ENCODE measurements around the gene ANXA2. TPM values are rescaled to one million over a fixed set of nuclear protein-coding genes. Genes with fewer than 3 reads are reported as not detected.

Gene ANXA2
- total and polyA plus RNA-seq, 2 donors (not counting 1 experiment from before 2014, with no cell fraction given) = 116 to 133 TPM

DNA sequence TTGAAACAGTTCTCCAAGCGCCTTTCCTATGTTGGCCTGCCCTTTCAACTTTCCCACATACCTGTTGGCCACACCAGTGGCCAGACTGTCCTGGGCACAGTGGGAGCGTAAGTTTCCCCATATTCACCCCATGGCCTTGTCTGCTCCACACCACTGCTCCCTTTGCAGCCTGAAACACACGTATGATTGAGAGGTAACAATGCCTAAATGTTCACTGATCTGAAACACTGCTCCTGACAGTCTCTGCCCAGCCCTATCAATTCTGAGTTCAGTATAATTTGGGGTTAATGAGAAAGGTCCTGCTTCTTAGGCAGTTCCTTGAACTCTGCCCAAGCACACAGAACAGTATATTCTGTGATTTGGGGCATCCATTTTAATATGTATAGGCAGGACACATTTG, 52.2 kb downstream of the ANXA2 start:
- H3K4me3 ChIP-seq (ENCODE audit: control extremely low read depth in 1 of 5, extremely low read depth in 1 of 5, insufficient read depth in 1 of 5, low read depth in 2 of 5, low read length in 4 of 5) = no peak overlapping the region
- intact Hi-C loops (cut with micrococcal nuclease) = no loop called here
- TF ChIP-seq, protein P1, sequence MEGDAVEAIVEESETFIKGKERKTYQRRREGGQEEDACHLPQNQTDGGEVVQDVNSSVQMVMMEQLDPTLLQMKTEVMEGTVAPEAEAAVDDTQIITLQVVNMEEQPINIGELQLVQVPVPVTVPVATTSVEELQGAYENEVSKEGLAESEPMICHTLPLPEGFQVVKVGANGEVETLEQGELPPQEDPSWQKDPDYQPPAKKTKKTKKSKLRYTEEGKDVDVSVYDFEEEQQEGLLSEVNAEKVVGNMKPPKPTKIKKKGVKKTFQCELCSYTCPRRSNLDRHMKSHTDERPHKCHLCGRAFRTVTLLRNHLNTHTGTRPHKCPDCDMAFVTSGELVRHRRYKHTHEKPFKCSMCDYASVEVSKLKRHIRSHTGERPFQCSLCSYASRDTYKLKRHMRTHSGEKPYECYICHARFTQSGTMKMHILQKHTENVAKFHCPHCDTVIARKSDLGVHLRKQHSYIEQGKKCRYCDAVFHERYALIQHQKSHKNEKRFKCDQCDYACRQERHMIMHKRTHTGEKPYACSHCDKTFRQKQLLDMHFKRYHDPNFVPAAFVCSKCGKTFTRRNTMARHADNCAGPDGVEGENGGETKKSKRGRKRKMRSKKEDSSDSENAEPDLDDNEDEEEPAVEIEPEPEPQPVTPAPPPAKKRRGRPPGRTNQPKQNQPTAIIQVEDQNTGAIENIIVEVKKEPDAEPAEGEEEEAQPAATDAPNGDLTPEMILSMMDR (IDR thresholded peaks at IDR 0.05) = no peak
- no peak for TF ChIP-seq EZH2 (IDR thresholded peaks at IDR 0.05; ENCODE audit: borderline replicate concordance, insufficient read depth, low read depth, low read length, poor library complexity, severe bottlenecking)
- no peaks in the 10 kb centered on the region for H3K27me3 Mint-ChIP-seq
- ChIA-PET CTCF (no interaction called here), POLR2A (no interaction called here)
- H3K27me3 ChIP-seq (replicated peaks in 1 of 4; ENCODE audit: control extremely low read depth in 1 of 4, control insufficient read depth in 3 of 4, insufficient read depth in 4 of 4, low read length in 3 of 4) = no peaks in the 10 kb centered on the region
- H3K27ac Mint-ChIP-seq = no peak overlapping the region
- no peaks in the 10 kb centered on the region for H3K9me3 Mint-ChIP-seq (ENCODE audit: insufficient read depth)
- peaks cover 4 to 29% of the 10 kb centered on the region in 2 experiments for H3K36me3 ChIP-seq (replicated peaks in 1 of 2; ENCODE audit: control extremely low read depth in 1 of 2, control insufficient read depth in 1 of 2, extremely low read depth in 1 of 2, insufficient read depth in 2 of 2, low read length in 1 of 2)
- no peak overlapping the region for H3K27ac ChIP-seq (ENCODE audit: low read length in 2 of 2)
- no peak overlapping the region for H3K9ac ChIP-seq (ENCODE audit: low read length)
- no peaks in the 10 kb centered on the region for H4K20me1 ChIP-seq (ENCODE audit: control insufficient read depth, insufficient read depth, low read length, poor library complexity, severe bottlenecking)
- 100% methylated on average over 1 of the region's 3 CpGs for WGBS (ENCODE audit: insufficient coverage)
- ATAC-seq (ENCODE audit: low read depth) = no peak
- no peaks in the 10 kb centered on the region for H3K79me2 ChIP-seq (ENCODE audit: control insufficient read depth, insufficient read depth, low read length)
- H3K4me1 Mint-ChIP-seq = no peaks in the 10 kb centered on the region
- H2AFZ ChIP-seq (ENCODE audit: insufficient read depth, low read depth, low read length, poor library complexity, severe bottlenecking) = no peak overlapping the region
- H3K4me1 ChIP-seq (ENCODE audit: control insufficient read depth in 2 of 2, insufficient read depth in 2 of 2, low read length in 2 of 2) = no peaks in the 10 kb centered on the region
- H3K4me3 Mint-ChIP-seq = no peak overlapping the region
- H3K9me3 ChIP-seq (ENCODE audit: control extremely low read depth in 1 of 3, control insufficient read depth in 2 of 3, insufficient read depth in 1 of 3, low read length in 2 of 3) = no peaks in the 10 kb centered on the region
- no peak overlapping the region for H3K4me2 ChIP-seq (replicated peaks; ENCODE audit: low read depth, low read length, poor library complexity, severe bottlenecking)
- DNase-seq = no peak

DNA sequence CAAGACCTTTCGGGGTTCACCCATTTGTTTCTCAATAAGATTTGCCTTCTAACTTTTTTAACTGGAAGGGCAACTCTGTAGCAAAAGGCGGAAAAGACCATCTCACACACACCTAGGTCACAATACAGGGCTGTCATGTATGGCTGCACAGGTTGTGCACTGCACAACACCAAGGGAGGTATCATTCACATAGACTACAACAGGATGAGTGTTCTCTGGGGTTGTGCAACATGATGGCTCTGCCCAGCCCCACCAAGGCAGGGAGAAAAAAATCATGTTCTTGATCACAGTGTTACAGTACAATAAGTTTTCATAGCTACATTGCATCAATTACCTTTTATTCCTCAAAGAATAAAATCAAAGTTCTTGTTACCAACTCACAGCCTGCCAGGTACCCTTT, 52.8 kb downstream of the ANXA2 start:
- no peaks in the 10 kb centered on the region for H3K4me1 ChIP-seq (ENCODE audit: control insufficient read depth in 2 of 2, insufficient read depth in 2 of 2, low read length in 2 of 2)
- Mint-ChIP-seq H3K4me3 (no peak overlapping the region), H3K9me3 (ENCODE audit: insufficient read depth) (no peaks in the 10 kb centered on the region), H3K27me3 (no peaks in the 10 kb centered on the region), H3K27ac (no peak overlapping the region), H3K4me1 (no peaks in the 10 kb centered on the region)
- no peak overlapping the region for H2AFZ ChIP-seq (ENCODE audit: insufficient read depth, low read depth, low read length, poor library complexity, severe bottlenecking)
- ChIA-PET CTCF (interaction anchor here (0.6 to 1.1 kb wide), 2 partner anchors 14 kb away, joined by 3 to 4 read pairs; no protein-coding TSS in a partner anchor), POLR2A (no interaction called here)
- no peak overlapping the region for H3K27ac ChIP-seq (ENCODE audit: low read length in 2 of 2)
- no peak overlapping the region for H3K4me3 ChIP-seq (ENCODE audit: control extremely low read depth in 1 of 5, extremely low read depth in 1 of 5, insufficient read depth in 1 of 5, low read depth in 2 of 5, low read length in 4 of 5)
- no peaks in the 10 kb centered on the region for H3K9me3 ChIP-seq (ENCODE audit: control extremely low read depth in 1 of 3, control insufficient read depth in 2 of 3, insufficient read depth in 1 of 3, low read length in 2 of 3)
- 100% methylated on average over 1 of the region's 2 CpGs for WGBS (ENCODE audit: insufficient coverage)
- H3K79me2 ChIP-seq (ENCODE audit: control insufficient read depth, insufficient read depth, low read length) = no peaks in the 10 kb centered on the region
- no peak overlapping the region for H3K9ac ChIP-seq (ENCODE audit: low read length)
- peaks cover 4 to 24% of the 10 kb centered on the region in 2 experiments for H3K36me3 ChIP-seq (replicated peaks in 1 of 2; ENCODE audit: control extremely low read depth in 1 of 2, control insufficient read depth in 1 of 2, extremely low read depth in 1 of 2, insufficient read depth in 2 of 2, low read length in 1 of 2)
- intact Hi-C loops (cut with micrococcal nuclease) = no loop called here
- H3K4me2 ChIP-seq (replicated peaks; ENCODE audit: low read depth, low read length, poor library complexity, severe bottlenecking) = no peak overlapping the region
- TF ChIP-seq, protein P1 (IDR thresholded peaks at IDR 0.05) = no peak
- TF ChIP-seq EZH2 (IDR thresholded peaks at IDR 0.05; ENCODE audit: borderline replicate concordance, insufficient read depth, low read depth, low read length, poor library complexity, severe bottlenecking) = no peak
- no peaks in the 10 kb centered on the region for H3K27me3 ChIP-seq (replicated peaks in 1 of 4; ENCODE audit: control extremely low read depth in 1 of 4, control insufficient read depth in 3 of 4, insufficient read depth in 4 of 4, low read length in 3 of 4)
- H4K20me1 ChIP-seq (ENCODE audit: control insufficient read depth, insufficient read depth, low read length, poor library complexity, severe bottlenecking) = no peaks in the 10 kb centered on the region
- DNase-seq (no peak), ATAC-seq (ENCODE audit: low read depth) (no peak)
